Heart left ventricle (tissue), 16 donors: ENCODE data around the gene PIK3C2G. TPM values are rescaled to one million over a fixed set of nuclear protein-coding genes. Genes with fewer than 3 reads are reported as not detected.

Experiments used
- ATAC-seq, 4 donors: fragments of 200-7000 bp; cut with Tn5 transposase; one replicate each; pipeline ENCODE4 v1.9.1; 2020 to 2022; ENCODE audit warnings: moderate library complexity in 4 of 4, mild to moderate bottlenecking in 3 of 4, moderate number of reproducible peaks in 1 of 4
- DNase-seq, 5 donors: peaks; one replicate each; pipeline ENCODE4 v3.0.0-alpha.2; 2020
- H3K27ac ChIP-seq, 12 donors: fragments of 200-600 bp; sonication (generic) in 4 of 12; one replicate each; pipeline versions ENCODE4 v1.5.0 to v1.8.0; 2016 to 2022; ENCODE audit warnings: mild to moderate bottlenecking in 2 of 12
- H3K27me3 ChIP-seq, 9 donors: fragments of 200-600 bp; sonication (generic) in 2 of 9; one replicate each; pipeline versions ENCODE4 v1.5.1 to v1.8.0; 2016 to 2022; ENCODE audit warnings: mild to moderate bottlenecking in 3 of 9
- H3K36me3 ChIP-seq, 9 donors: fragments of 200-600 bp; sonication (generic) in 2 of 9; one replicate each; pipeline versions ENCODE4 v1.5.0 to v1.8.0; 2018 to 2022; ENCODE audit warnings: mild to moderate bottlenecking in 2 of 9
- H3K4me1 ChIP-seq, 12 donors: fragments of 200-600 bp; sonication (generic) in 4 of 12; one replicate each; pipeline versions ENCODE4 v1.5.0 to v1.8.0; 2016 to 2022; ENCODE audit warnings: mild to moderate bottlenecking in 3 of 12
- H3K4me3 ChIP-seq, 12 donors: fragments of 200-600 bp; sonication (generic) in 4 of 12; one replicate each; pipeline versions ENCODE4 v1.5.0 to v1.8.0; 2017 to 2022; ENCODE audit warnings: mild to moderate bottlenecking in 9 of 12, moderate library complexity in 4 of 12
- H3K9me3 ChIP-seq, 12 donors: fragments of 200-600 bp; sonication (generic) in 4 of 12; one replicate each; pipeline versions ENCODE4 v1.5.0 to v1.8.0; 2016 to 2022; ENCODE audit warnings: mild to moderate bottlenecking in 1 of 12
- CTCF ChIP-seq, 12 donors: fragments of 200-600 bp; sonication (generic) in 4 of 12; IDR thresholded peaks; one replicate each; pipeline versions ENCODE4 v1.5.0 to v1.8.0; 2018 to 2022; ENCODE audit warnings: antibody characterized with exemption in 12 of 12, mild to moderate bottlenecking in 5 of 12
- POLR2A ChIP-seq, 2 donors: fragments of 450-650 bp; IDR thresholded peaks; one replicate each; pipeline ENCODE4 v1.6.1; 2017; ENCODE audit warnings: antibody characterized with exemption in 2 of 2, mild to moderate bottlenecking in 2 of 2, moderate library complexity in 2 of 2
- WGBS, 4 donors: extraction: QIAGEN DNeasy Blood & Tissue Kit in 2 of 4; methylation state at CpG; one replicate each; pipeline versions ENCODE4 v1.1.5 to v1.1.7; 2013 to 2018; 5-methylcytosine and 5-hydroxymethylcytosine counted together
- intact Hi-C, 10 donors: fragments of 100-400 bp; cut with DNase I; formaldehyde crosslinking; loops; one replicate each; pipeline versions ENCODE4 v1.11.1 to v1.14.2; 2022
- polyA plus RNA-seq, 2 donors: library from polyadenylated mRNA; stranded (reverse); fragments of 200-250 nt; gene quantifications; one replicate each; pipeline ENCODE4 v1.2.3, GENCODE V29; 2013
- total RNA-seq, 9 donors: library from RNA; depleted of rRNA in 2 of 9; stranded (reverse); fragments of >200 nt in 2 of 9; fragmentation: NEBNext Ultra II Directional in 3 of 9; extraction: Animal tissue kit (Norgen Biotek cat#: 25700) in 3 of 9; gene quantifications; one replicate each; pipeline versions ENCODE4 v1.1.0 to v1.2.4, GENCODE V29; 2016 to 2023
- donor health status: ischemic (EF 13 %, LVEDD 7.1; RV severe dilation, severe dysfunction).
- donor health status: healthy with polysubstance abuse.
- donor health status: DM: no; HTN: yes; CAD: no.
- donor health status: DM: no; HTN: no; CAD: no.
- donor health status: ischemic (EF 25% LVEDD 6.9; RV normal size, moderate dysfunction).
- donor health status: ischemic (EF 25% LVEDD 5.7; RV mildly dilated, moderate dysfunction).
- donor health status: healthy.
- donor health status: DM: yes; HTN: yes; CAD: no.
- donor health status: ischemic (EF 35%, LVEDD 5.7; RV mildly dilated, moderate dysfunction).
- donor health status: nonischemic (EF 11% LVEDD 7.7; RV severe dilation, severe dysfunction).
- donor health status: DM: yes; HTN: yes; CAD: no.
- donor health status: PGD.
- donor health status: ischemic (EF 29% LVEDD 5.4; RV normal size, mild dysfunction).
- donor health status: nonischemic (EF 23%, LVEDD 6.1; RV moderate dilation, normal function).

Gene PIK3C2G
- total and polyA plus RNA-seq, 11 donors, result not detected

GRCh38 chr12:18457362-18457761 is 196.0 kb downstream of the PIK3C2G start:
- H3K36me3 ChIP-seq, result no peaks in the 10 kb centered on the region
- TF ChIP-seq POLR2A (IDR thresholded peaks at IDR 0.05) (no peak), CTCF (IDR thresholded peaks at IDR 0.05) (no peak)
- H3K9me3 ChIP-seq, result peaks cover 0 to 3% (median 0%) of the 10 kb centered on the region in 12 donors
- H3K4me3 ChIP-seq, result no peak overlapping the region
- WGBS, 4 donors, result 66 to 89% (median 80%) methylated on average over 1 of the region's 1 CpG
- H3K4me1 ChIP-seq, result peaks cover 0 to 8% (median 2%) of the 10 kb centered on the region in 12 donors
- intact Hi-C loops, result no loop called here
- H3K27ac ChIP-seq, result no peak overlapping the region
- DNase-seq (no peak), ATAC-seq (no peak)
- no peaks in the 10 kb centered on the region for H3K27me3 ChIP-seq

DNA sequence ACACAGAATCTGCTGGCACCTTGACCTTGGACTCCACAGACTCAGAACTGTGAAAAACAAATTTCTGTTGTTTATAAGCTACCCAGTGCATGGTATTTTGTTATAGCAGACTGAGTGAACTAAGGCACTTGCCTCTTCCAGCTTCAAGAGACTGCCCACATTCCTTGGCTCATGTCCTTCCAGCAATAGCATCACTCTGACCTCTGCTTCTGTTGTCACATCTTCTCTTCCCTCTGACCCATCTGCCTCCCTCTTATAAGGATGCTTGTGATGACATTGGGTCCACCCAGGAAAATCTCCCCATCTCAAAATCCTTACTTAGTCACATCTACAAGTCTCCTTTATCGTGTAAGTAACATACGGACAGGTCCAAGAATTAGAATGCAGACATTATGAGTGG is 200.4 kb downstream of the PIK3C2G start:
- Histone ChIP-seq H3K9me3 (no peaks in the 10 kb centered on the region), H3K36me3 (no peaks in the 10 kb centered on the region), H3K4me3 (no peak overlapping the region), H3K4me1 (peaks cover 0 to 14% (median 3%) of the 10 kb centered on the region in 12 donors), H3K27me3 (no peaks in the 10 kb centered on the region), H3K27ac (no peak overlapping the region)
- 70 to 97% (median 81%) methylated on average over 2 of the region's 2 CpGs for WGBS, 4 donors
- TF ChIP-seq POLR2A (IDR thresholded peaks at IDR 0.05), result no peak
- TF ChIP-seq CTCF (IDR thresholded peaks at IDR 0.05), result no peak
- DNase-seq, result no peak
- intact Hi-C loops, result no loop called here
- ATAC-seq, result no peak

- H3K4me1 ChIP-seq, result peaks cover 0 to 14% (median 3%) of the 10 kb centered on the region in 12 donors
- ATAC-seq (peak in 1 of 4 donors; percentile 26), DNase-seq (peak in 1 of 5 donors; percentile 7)
- no peak overlapping the region for H3K27ac ChIP-seq
- H3K36me3 ChIP-seq, result no peaks in the 10 kb centered on the region
- intact Hi-C loops, result no loop called here
- TF ChIP-seq CTCF (IDR thresholded peaks at IDR 0.05) (no peak), POLR2A (IDR thresholded peaks at IDR 0.05) (no peak)
- no peak overlapping the region for H3K4me3 ChIP-seq
- no peaks in the 10 kb centered on the region for H3K9me3 ChIP-seq
- H3K27me3 ChIP-seq, result no peaks in the 10 kb centered on the region
- 32 to 46% (median 39%) methylated on average over 3 of the region's 3 CpGs for WGBS, 4 donors
Observed at GRCh38 chr12:18462442-18462841, 201.1 kb downstream of the PIK3C2G start.

GRCh38 chr12:18467620-18468245 is 206.4 kb downstream of the PIK3C2G start:
- Histone ChIP-seq H3K4me3 (no peak overlapping the region), H3K9me3 (no peaks in the 10 kb centered on the region), H3K27ac (no peak overlapping the region), H3K36me3 (no peaks in the 10 kb centered on the region), H3K27me3 (no peaks in the 10 kb centered on the region), H3K4me1 (peaks cover 0 to 3% (median 0%) of the 10 kb centered on the region in 12 donors)
- ATAC-seq, result no peak
- no peak for DNase-seq
- no peak for TF ChIP-seq POLR2A (IDR thresholded peaks at IDR 0.05)
- no peak for TF ChIP-seq CTCF (IDR thresholded peaks at IDR 0.05)
- intact Hi-C loops, result no loop called here
